Measurements from ENCODE around the gene FGD3. TPM values are rescaled to one million over a fixed set of nuclear protein-coding genes. Genes with fewer than 3 reads are reported as not detected.

Gene FGD3
- total RNA-seq, 1 experiment from 2014 or later: not detected

- intact Hi-C loops (cut with micrococcal nuclease): no loop called here
- DNase-seq (ENCODE audit: unreplicated experiment): peak; percentile 37
- H3K36me3 Mint-ChIP-seq (ENCODE audit: insufficient read depth, unreplicated experiment): peaks cover 7% of the 10 kb centered on the region
- no peaks in the 10 kb centered on the region for H3K27me3 Mint-ChIP-seq (ENCODE audit: insufficient read depth, unreplicated experiment)
- no peak overlapping the region for H3K27ac Mint-ChIP-seq (ENCODE audit: low read depth, unreplicated experiment)
- no TSS peak for BruUV-seq (replicated peaks)
- no peak for TF ChIP-seq CTCF (IDR thresholded peaks at IDR 0.05; ENCODE audit: unreplicated experiment)
- no peaks in the 10 kb centered on the region for H3K9me3 Mint-ChIP-seq (ENCODE audit: unreplicated experiment)
- H3K4me1 Mint-ChIP-seq (ENCODE audit: insufficient read depth, unreplicated experiment): peaks cover 4% of the 10 kb centered on the region
- ChIA-PET POLR2A (no interaction called here), CTCF (interaction anchor here (0.6 kb wide), 1 partner anchor 57 kb away, joined by 3 read pairs; no protein-coding TSS in a partner anchor)
- no peak overlapping the region for H3K4me3 Mint-ChIP-seq (ENCODE audit: unreplicated experiment)
These were observed 125.1 kb downstream of the FGD3 start for GRCh38 chr9:93072383-93072795.

GRCh38 chr9:93076101-93076791, 128.9 kb downstream of the FGD3 start:
- no peaks in the 10 kb centered on the region for H3K27me3 Mint-ChIP-seq (ENCODE audit: insufficient read depth, unreplicated experiment)
- peaks cover 4% of the 10 kb centered on the region for H3K4me1 Mint-ChIP-seq (ENCODE audit: insufficient read depth, unreplicated experiment)
- H3K27ac Mint-ChIP-seq (ENCODE audit: low read depth, unreplicated experiment): no peak overlapping the region
- ChIA-PET CTCF (no interaction called here), POLR2A (no interaction called here)
- no peak overlapping the region for H3K4me3 Mint-ChIP-seq (ENCODE audit: unreplicated experiment)
- no peak for TF ChIP-seq CTCF (IDR thresholded peaks at IDR 0.05; ENCODE audit: unreplicated experiment)
- DNase-seq (ENCODE audit: unreplicated experiment): no peak
- no TSS peak for BruUV-seq (replicated peaks)
- intact Hi-C loops (cut with micrococcal nuclease): no loop called here
- peaks cover 7% of the 10 kb centered on the region for H3K36me3 Mint-ChIP-seq (ENCODE audit: insufficient read depth, unreplicated experiment)
- no peaks in the 10 kb centered on the region for H3K9me3 Mint-ChIP-seq (ENCODE audit: unreplicated experiment)

- no peaks in the 10 kb centered on the region for H3K27me3 Mint-ChIP-seq (ENCODE audit: insufficient read depth, unreplicated experiment)
- no peak for TF ChIP-seq CTCF (IDR thresholded peaks at IDR 0.05; ENCODE audit: unreplicated experiment)
- H3K27ac Mint-ChIP-seq (ENCODE audit: low read depth, unreplicated experiment): no peak overlapping the region
- no peaks in the 10 kb centered on the region for H3K9me3 Mint-ChIP-seq (ENCODE audit: unreplicated experiment)
- H3K4me3 Mint-ChIP-seq (ENCODE audit: unreplicated experiment): no peak overlapping the region
- DNase-seq (ENCODE audit: unreplicated experiment): no peak
- H3K4me1 Mint-ChIP-seq (ENCODE audit: insufficient read depth, unreplicated experiment): peaks cover 4% of the 10 kb centered on the region
- intact Hi-C loops (cut with micrococcal nuclease): no loop called here
- CTCF ChIA-PET: no interaction called here
- H3K36me3 Mint-ChIP-seq (ENCODE audit: insufficient read depth, unreplicated experiment): peaks cover 7% of the 10 kb centered on the region
- POLR2A ChIA-PET: no interaction called here
- BruUV-seq (replicated peaks): no TSS peak
These were observed 129.4 kb downstream of the FGD3 start for GRCh38 chr9:93076792-93077128.

- Mint-ChIP-seq H3K9me3 (ENCODE audit: unreplicated experiment) (no peaks in the 10 kb centered on the region), H3K27me3 (ENCODE audit: insufficient read depth, unreplicated experiment) (no peaks in the 10 kb centered on the region), H3K27ac (ENCODE audit: low read depth, unreplicated experiment) (no peak overlapping the region), H3K4me1 (ENCODE audit: insufficient read depth, unreplicated experiment) (peaks cover 3% of the 10 kb centered on the region), H3K36me3 (ENCODE audit: insufficient read depth, unreplicated experiment) (peaks cover 7% of the 10 kb centered on the region), H3K4me3 (ENCODE audit: unreplicated experiment) (no peak overlapping the region)
- POLR2A ChIA-PET: no interaction called here
- CTCF ChIA-PET: no interaction called here
- no peak for TF ChIP-seq CTCF (IDR thresholded peaks at IDR 0.05; ENCODE audit: unreplicated experiment)
- no peak for DNase-seq (ENCODE audit: unreplicated experiment)
- BruUV-seq (replicated peaks): no TSS peak
- intact Hi-C loops (cut with micrococcal nuclease): no loop called here
These were observed 130.0 kb downstream of the FGD3 start for GRCh38 chr9:93077367-93077766.

Data from MCF 10A (cell line).